ENCODE results near the gene ALAS1. TPM values are rescaled to one million over a fixed set of nuclear protein-coding genes. Genes with fewer than 3 reads are reported as not detected.
A peak's percentile ranks its signal among the peaks of the same experiment; 100 is the strongest.

The ALAS1 gene
- total and polyA plus RNA-seq, 2 of the 13 experiments (the other 11 are each of a cell fraction or from before 2014, with no cell fraction given), result 36.0 to 43.2 TPM

GRCh38 chr3:52245322-52246263 lies 47.6 kb downstream of the ALAS1 start, which contains the start of gene PPM1M (continued):
- peak; percentile 67 for TF ChIP-seq NKX3-1 (CRISPR knock-in tag; IDR thresholded peaks at IDR 0.05)
- TF ChIP-seq ZBTB43 (CRISPR knock-in tag; conservative IDR thresholded peaks at IDR 0.05), result peak; percentile 95
- TF ChIP-seq, protein P1, sequence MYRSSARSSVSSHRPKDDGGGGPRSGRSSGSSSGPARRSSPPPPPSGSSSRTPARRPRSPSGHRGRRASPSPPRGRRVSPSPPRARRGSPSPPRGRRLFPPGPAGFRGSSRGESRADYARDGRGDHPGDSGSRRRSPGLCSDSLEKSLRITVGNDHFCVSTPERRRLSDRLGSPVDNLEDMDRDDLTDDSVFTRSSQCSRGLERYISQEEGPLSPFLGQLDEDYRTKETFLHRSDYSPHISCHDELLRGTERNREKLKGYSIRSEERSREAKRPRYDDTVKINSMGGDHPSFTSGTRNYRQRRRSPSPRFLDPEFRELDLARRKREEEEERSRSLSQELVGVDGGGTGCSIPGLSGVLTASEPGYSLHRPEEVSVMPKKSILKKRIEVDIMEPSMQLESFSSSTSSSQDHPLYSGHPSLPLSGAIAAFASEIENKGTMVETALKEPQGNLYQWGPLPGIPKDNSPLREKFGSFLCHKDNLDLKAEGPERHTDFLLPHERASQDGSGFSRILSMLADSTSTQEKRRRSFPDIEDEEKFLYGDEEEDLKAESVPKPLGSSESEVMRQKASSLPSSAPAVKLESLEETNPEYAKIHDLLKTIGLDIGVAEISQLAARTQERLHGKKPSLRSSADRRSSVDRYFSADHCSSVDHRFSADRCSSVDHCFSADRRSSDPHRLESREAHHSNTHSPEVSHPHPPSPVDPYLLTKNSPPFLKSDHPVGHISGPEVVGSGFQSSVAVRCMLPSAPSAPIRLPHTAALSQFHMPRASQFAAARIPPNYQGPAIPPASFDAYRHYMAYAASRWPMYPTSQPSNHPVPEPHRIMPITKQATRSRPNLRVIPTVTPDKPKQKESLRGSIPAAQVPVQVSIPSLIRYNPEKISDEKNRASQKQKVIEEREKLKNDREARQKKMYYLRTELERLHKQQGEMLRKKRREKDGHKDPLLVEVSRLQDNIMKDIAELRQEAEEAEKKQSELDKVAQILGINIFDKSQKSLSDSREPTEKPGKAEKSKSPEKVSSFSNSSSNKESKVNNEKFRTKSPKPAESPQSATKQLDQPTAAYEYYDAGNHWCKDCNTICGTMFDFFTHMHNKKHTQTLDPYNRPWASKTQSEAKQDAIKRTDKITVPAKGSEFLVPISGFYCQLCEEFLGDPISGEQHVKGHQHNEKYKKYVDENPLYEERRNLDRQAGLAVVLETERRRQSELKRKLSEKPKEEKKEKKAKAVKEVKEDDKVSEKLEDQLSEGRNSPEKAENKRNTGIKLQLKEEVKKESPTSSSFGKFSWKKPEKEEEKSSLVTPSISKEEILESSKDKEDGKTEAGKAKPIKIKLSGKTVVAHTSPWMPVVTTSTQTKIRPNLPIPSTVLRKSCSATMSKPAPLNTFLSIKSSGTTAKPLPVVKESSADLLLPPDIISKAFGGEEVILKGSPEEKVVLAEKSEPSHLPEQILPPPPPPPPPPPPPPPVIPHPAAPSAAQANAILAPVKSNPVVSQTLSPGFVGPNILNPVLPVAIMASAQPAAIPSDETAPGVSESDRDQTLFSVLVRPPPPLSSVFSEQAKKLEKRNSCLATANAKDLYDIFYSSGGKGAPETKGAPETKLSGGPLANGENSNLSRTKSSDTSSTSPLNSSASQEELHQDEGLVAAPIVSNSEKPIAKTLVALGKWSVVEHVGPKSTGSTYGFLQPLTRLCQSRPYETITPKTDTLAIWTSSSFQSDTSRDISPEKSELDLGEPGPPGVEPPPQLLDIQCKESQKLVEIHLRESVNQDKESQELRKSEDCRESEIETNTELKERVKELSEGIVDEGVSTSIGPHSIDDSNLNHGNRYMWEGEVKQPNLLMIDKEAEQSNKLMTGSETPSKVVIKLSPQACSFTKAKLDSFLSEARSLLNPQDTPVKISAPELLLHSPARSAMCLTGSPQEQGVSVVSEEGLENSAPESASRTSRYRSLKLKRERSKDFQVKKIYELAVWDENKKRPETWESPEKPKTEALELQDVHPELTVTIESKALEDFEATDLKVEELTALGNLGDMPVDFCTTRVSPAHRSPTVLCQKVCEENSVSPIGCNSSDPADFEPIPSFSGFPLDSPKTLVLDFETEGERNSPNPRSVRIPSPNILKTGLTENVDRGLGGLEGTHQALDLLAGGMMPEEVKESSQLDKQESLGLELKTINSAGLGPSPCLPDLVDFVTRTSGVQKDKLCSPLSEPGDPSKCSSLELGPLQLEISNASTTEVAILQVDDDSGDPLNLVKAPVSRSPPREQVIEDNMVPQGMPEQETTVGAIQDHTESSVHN (CRISPR knock-in tag; IDR thresholded peaks at IDR 0.05), result 0 out of 2 replicates have a peak, but pooled peaks have one; percentile 47
- 0 out of 2 replicates have a peak, but pooled peaks have one; percentile 67 for TF ChIP-seq ZNF724P (CRISPR knock-in tag; IDR thresholded peaks at IDR 0.05; ENCODE audit: borderline replicate concordance)
- TF ChIP-seq, protein P2, sequence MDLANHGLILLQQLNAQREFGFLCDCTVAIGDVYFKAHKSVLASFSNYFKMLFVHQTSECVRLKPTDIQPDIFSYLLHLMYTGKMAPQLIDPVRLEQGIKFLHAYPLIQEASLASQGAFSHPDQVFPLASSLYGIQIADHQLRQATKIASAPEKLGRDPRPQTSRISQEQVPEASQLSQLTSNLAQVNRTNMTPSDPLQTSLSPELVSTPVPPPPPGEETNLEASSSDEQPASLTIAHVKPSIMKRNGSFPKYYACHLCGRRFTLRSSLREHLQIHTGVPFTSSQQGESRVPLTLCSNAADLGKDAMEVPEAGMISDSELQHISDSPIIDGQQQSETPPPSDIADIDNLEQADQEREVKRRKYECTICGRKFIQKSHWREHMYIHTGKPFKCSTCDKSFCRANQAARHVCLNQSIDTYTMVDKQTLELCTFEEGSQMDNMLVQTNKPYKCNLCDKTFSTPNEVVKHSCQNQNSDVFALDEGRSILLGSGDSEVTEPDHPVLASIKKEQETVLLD (CRISPR knock-in tag; IDR thresholded peaks at IDR 0.05; ENCODE audit: low read depth), result peak; percentile 57; the same call in 1 of the 2 replicates
- no peak for TF ChIP-seq PAWR (CRISPR knock-in tag; IDR thresholded peaks at IDR 0.05; ENCODE audit: borderline replicate concordance)
- 0 out of 2 replicates have a peak, but pooled peaks have one; percentile 32 for TF ChIP-seq IRF9 (CRISPR knock-in tag; IDR thresholded peaks at IDR 0.05; ENCODE audit: borderline replicate concordance)
- 0 out of 2 replicates have a peak, but pooled peaks have one; percentile 81 for TF ChIP-seq ZSCAN20 (CRISPR knock-in tag; IDR thresholded peaks at IDR 0.05; ENCODE audit: borderline replicate concordance)
- TF ChIP-seq FOXM1 (CRISPR knock-in tag; IDR thresholded peaks at IDR 0.05), result 0 out of 2 replicates have a peak, but pooled peaks have one; percentile 47
- TF ChIP-seq ZNF83 (CRISPR knock-in tag; IDR thresholded peaks at IDR 0.05; ENCODE audit: borderline replicate concordance), result peak; percentile 45; the same call in 1 of the 2 replicates
- peak; percentile 56; the same call in 1 of the 2 replicates for TF ChIP-seq ZNF784 (CRISPR knock-in tag; IDR thresholded peaks at IDR 0.05; ENCODE audit: borderline replicate concordance)
- TF ChIP-seq RNF2 (conservative IDR thresholded peaks at IDR 0.05; ENCODE audit: low read depth), result peak; percentile 94
- TF ChIP-seq NR2C2 (CRISPR knock-in tag; IDR thresholded peaks at IDR 0.05; ENCODE audit: borderline replicate concordance), result peak; percentile 40

Measured in HepG2 (cell line).